Endothelial cell of umbilical vein (primary cell): ENCODE data around the gene PTPRH. TPM values are rescaled to one million over a fixed set of nuclear protein-coding genes. Genes with fewer than 3 reads are reported as not detected.

Experiments used
- BruUV-seq: library from RNA; stranded (reverse); fragments of 400-500 nt; replicated peaks from 2 replicates; lab custom pipeline; 2021; lab: Mats Ljungman, UMichigan
- CTCF ChIA-PET: fragments of 300-600, 350-600 bp; sonication (Branson Sonifier 250); formaldehyde crosslinking; loops from one replicate; lab custom pipeline; 2021; ENCODE audit warnings: antibody characterized with exemption, inconsistent platforms; lab: Charles Lee
- POLR2A ChIA-PET: fragments of 300-600, 350-600 bp; sonication (Branson Sonifier 250); formaldehyde crosslinking; loops from one replicate; lab custom pipeline; 2021; ENCODE audit warnings: antibody characterized with exemption, inconsistent platforms; lab: Charles Lee
- DNase-seq: peaks from one replicate; pipeline ENCODE4 v3.0.0-alpha.2; 2011; ENCODE audit warnings: low read depth, low spot score
- FAIRE-seq: peaks from 2 replicates; lab custom pipeline; 2011; peaks lifted over from hg19 to GRCh38; lab: Jason Lieb, UNC
- H2AFZ ChIP-seq: 2 replicates; pipeline ENCODE4 v1.6.0; 2012; ENCODE audit warnings: low read depth, low read length, control low read depth, inconsistent platforms
- H3K27ac ChIP-seq: 2 replicates; pipeline ENCODE4 v1.5.1; 2011; ENCODE audit warnings: low read depth, mild to moderate bottlenecking, control low read depth, low read length, moderate library complexity; ENCODE audit not compliant: insufficient read depth
- H3K27me3 ChIP-seq, 2 experiments: 2 replicates each; pipeline versions ENCODE4 v1.6.0 to v1.6.1; 2011; ENCODE audit warnings: low read length in 2 of 2, mixed read lengths in 1 of 2; ENCODE audit not compliant: control insufficient read depth in 2 of 2, insufficient read depth in 2 of 2
- H3K36me3 ChIP-seq, 2 experiments: 2 replicates in 1 of 2; 3 replicates in 1 of 2; pipeline ENCODE4 v1.5.1; 2011; ENCODE audit warnings: low read length in 2 of 2, mild to moderate bottlenecking in 1 of 2, moderate library complexity in 1 of 2; ENCODE audit not compliant: control insufficient read depth in 2 of 2, insufficient read depth in 2 of 2; ENCODE audit errors: extremely low read depth in 1 of 2
- H3K4me1 ChIP-seq: 3 replicates; pipeline ENCODE4 v1.5.1; 2011; ENCODE audit warnings: mild to moderate bottlenecking, low read length; ENCODE audit not compliant: control insufficient read depth, insufficient read depth; ENCODE audit errors: extremely low read depth
- H3K4me2 ChIP-seq: 2 replicates; pipeline ENCODE4 v1.6.1; 2011; ENCODE audit warnings: low read length, control low read depth, mixed read lengths; ENCODE audit not compliant: insufficient read depth
- H3K4me3 ChIP-seq, 3 experiments: fragments of 200-600 bp in 1 of 3; sonication (generic), shearing (Covaris generic) in 1 of 3; replicated peaks in 1 of 3; 2 replicates each; pipeline ENCODE4 v1.5.1; 2011 to 2016; ENCODE audit warnings: control low read depth in 3 of 3, low read length in 3 of 3, mild to moderate bottlenecking in 2 of 3, inconsistent platforms in 1 of 3, low read depth in 1 of 3, moderate library complexity in 1 of 3; ENCODE audit not compliant: insufficient read depth in 1 of 3
- H3K79me2 ChIP-seq: 2 replicates; pipeline ENCODE4 v1.6.0; 2012; ENCODE audit warnings: low read length, inconsistent platforms; ENCODE audit not compliant: control insufficient read depth, insufficient read depth
- H3K9ac ChIP-seq: replicated peaks from 2 replicates; pipeline ENCODE3; 2011; ENCODE audit warnings: low read length, control low read depth; ENCODE audit not compliant: insufficient read depth; ENCODE audit errors: extremely low read depth
- H3K9me1 ChIP-seq: replicated peaks from 3 replicates; pipeline ENCODE4 v1.6.0; 2011; ENCODE audit warnings: mild to moderate bottlenecking, low read length; ENCODE audit not compliant: control insufficient read depth, insufficient read depth; ENCODE audit errors: extremely low read depth
- H3K9me3 ChIP-seq: replicated peaks from 2 replicates; pipeline ENCODE4 v1.5.1; 2012; ENCODE audit warnings: low read length, inconsistent platforms; ENCODE audit not compliant: control insufficient read depth, insufficient read depth
- H4K20me1 ChIP-seq: replicated peaks from 2 replicates; pipeline ENCODE3; 2011; ENCODE audit warnings: mild to moderate bottlenecking, low read length; ENCODE audit not compliant: control insufficient read depth, insufficient read depth; ENCODE audit errors: extremely low read depth
- CTCF ChIP-seq, 2 donors: IDR thresholded peaks; 1 replicate in 1 of 2; 2 replicates in 1 of 2; pipeline ENCODE4 v1.5.1; 2011; ENCODE audit warnings: low read length in 2 of 2, mild to moderate bottlenecking in 2 of 2, moderate library complexity in 2 of 2, control low read depth in 1 of 2, inconsistent platforms in 1 of 2, low read depth in 1 of 2; ENCODE audit not compliant: insufficient read depth in 1 of 2; ENCODE audit errors: extremely low read depth in 1 of 2
- EZH2 ChIP-seq: IDR thresholded peaks from 2 replicates; pipeline ENCODE4 v1.6.1; 2012; ENCODE audit warnings: borderline replicate concordance, low read depth, mild to moderate bottlenecking, moderate library complexity, low read length, inconsistent platforms; ENCODE audit not compliant: severe bottlenecking
- FOS ChIP-seq: IDR thresholded peaks from 2 replicates; pipeline ENCODE4 v1.6.1; 2011; ENCODE audit warnings: mild to moderate bottlenecking, low read length, moderate library complexity, borderline replicate concordance; ENCODE audit not compliant: insufficient read depth
- GATA2 ChIP-seq: IDR thresholded peaks from 2 replicates; pipeline ENCODE4 v1.7.0; 2011; ENCODE audit warnings: low read depth, mild to moderate bottlenecking, moderate library complexity, mixed read lengths, low read length; ENCODE audit not compliant: insufficient read length, insufficient read depth
- JUN ChIP-seq: IDR thresholded peaks from 2 replicates; pipeline ENCODE4 v1.6.1; 2011; ENCODE audit warnings: borderline replicate concordance, low read depth; ENCODE audit not compliant: insufficient read length, insufficient read depth
- MAX ChIP-seq: IDR thresholded peaks from 2 replicates; pipeline ENCODE4 v1.6.1; 2011; ENCODE audit not compliant: insufficient read depth, insufficient read length
- MYC ChIP-seq: IDR thresholded peaks from one replicate; pipeline ENCODE4 v1.6.1; 2011; ENCODE audit warnings: mild to moderate bottlenecking, low read depth, low read length
- POLR2A ChIP-seq: IDR thresholded peaks from 2 replicates; pipeline ENCODE4 v1.6.1; 2012; ENCODE audit warnings: low read depth, mild to moderate bottlenecking, control low read depth, low read length
- POLR2AphosphoS5 ChIP-seq: IDR thresholded peaks from 2 replicates; pipeline ENCODE4 v1.6.1; 2012; ENCODE audit warnings: low read depth, mild to moderate bottlenecking, control low read depth, low read length, moderate library complexity; ENCODE audit not compliant: insufficient read depth
- dilution Hi-C: fragments of 300-500 bp; cut with MboI; formaldehyde crosslinking; loops from one replicate; pipeline ENCODE4 v1.15.0; 2019; ENCODE audit warnings: low sequenced_read_pairs; ENCODE audit not compliant: extremely low pct_ligation_motif_present
- intact Hi-C: fragments of 100-400 bp; cut with micrococcal nuclease; formaldehyde crosslinking; loops from one replicate; pipeline ENCODE4 v1.10.0; 2022
- polyA plus RNA-seq, 4 experiments: library from polyadenylated mRNA; depleted of rRNA in 3 of 4; stranded (reverse) in 3 of 4; unstranded in 1 of 4; fragments of >200 nt; gene quantifications; 2 replicates each; pipeline versions ENCODE4 v1.2.1 to v1.2.3, GENCODE V29; 2011 to 2012; ENCODE audit warnings: missing spikeins in 1 of 4
- total RNA-seq: library from RNA; stranded (reverse); gene quantifications from 2 replicates; pipeline ENCODE4 v1.2.3, GENCODE V29; 2021

PTPRH gene
- total and polyA plus RNA-seq, 2 donors (not counting 3 experiments of a cell fraction or from before 2014, with no cell fraction given): 0.14 to 1.00 TPM

- CTCF ChIA-PET: no interaction called here
- dilution Hi-C loops: no loop called here
Observed at GRCh38 chr19:55226273-55226672, 17.0 kb upstream of the PTPRH start.

More at GRCh38 chr19:55226273-55226672, 17.0 kb upstream of the PTPRH start:
- POLR2A ChIA-PET: no interaction called here
- intact Hi-C loops: no loop called here
- H3K27me3 ChIP-seq: no peaks in the 10 kb centered on the region
- H3K4me2 ChIP-seq: no peak overlapping the region
- TF ChIP-seq CTCF (IDR thresholded peaks at IDR 0.05; ENCODE audit: extremely low read depth in 1 of 2, insufficient read depth in 1 of 2, low read depth in 1 of 2, low read length in 2 of 2): no peak
- no peak for TF ChIP-seq GATA2
- TF ChIP-seq MYC: no peak
- no peak for TF ChIP-seq MAX
- no peak for TF ChIP-seq JUN
- no peak for TF ChIP-seq EZH2
- no peak for TF ChIP-seq POLR2AphosphoS5
- TF ChIP-seq POLR2A: no peak
- TF ChIP-seq FOS: no peak
- BruUV-seq: no TSS peak
- H3K27ac ChIP-seq: no peak overlapping the region
- H3K4me3 ChIP-seq: no peak overlapping the region
- H3K9me3 ChIP-seq: no peaks in the 10 kb centered on the region
- no peaks in the 10 kb centered on the region for H4K20me1 ChIP-seq
- H3K9me1 ChIP-seq: no peaks in the 10 kb centered on the region
- peaks cover 0 to 29% of the 10 kb centered on the region in 2 experiments for H3K36me3 ChIP-seq
- H2AFZ ChIP-seq: no peak overlapping the region
- H3K79me2 ChIP-seq: no peaks in the 10 kb centered on the region
- no peak for FAIRE-seq
- H3K9ac ChIP-seq: no peak overlapping the region
- H3K4me1 ChIP-seq: no peaks in the 10 kb centered on the region
- DNase-seq: no peak
